Endothelial cell of umbilical vein (primary cell): Measurements from ENCODE around the gene NFKBIL1.

Experiments used
- CTCF ChIP-seq, 2 donors: IDR thresholded peaks; 1 replicate in 1 of 2; 2 replicates in 1 of 2; pipeline ENCODE4 v1.5.1; 2011; ENCODE audit warnings: low read length in 2 of 2, mild to moderate bottlenecking in 2 of 2, moderate library complexity in 2 of 2, control low read depth in 1 of 2, inconsistent platforms in 1 of 2, low read depth in 1 of 2; ENCODE audit not compliant: insufficient read depth in 1 of 2; ENCODE audit errors: extremely low read depth in 1 of 2
- EZH2 ChIP-seq: IDR thresholded peaks from 2 replicates; pipeline ENCODE4 v1.6.1; 2012; ENCODE audit warnings: borderline replicate concordance, low read depth, mild to moderate bottlenecking, moderate library complexity, low read length, inconsistent platforms; ENCODE audit not compliant: severe bottlenecking
- FOS ChIP-seq: IDR thresholded peaks from 2 replicates; pipeline ENCODE4 v1.6.1; 2011; ENCODE audit warnings: mild to moderate bottlenecking, low read length, moderate library complexity, borderline replicate concordance; ENCODE audit not compliant: insufficient read depth
- GATA2 ChIP-seq: IDR thresholded peaks from 2 replicates; pipeline ENCODE4 v1.7.0; 2011; ENCODE audit warnings: low read depth, mild to moderate bottlenecking, moderate library complexity, mixed read lengths, low read length; ENCODE audit not compliant: insufficient read length, insufficient read depth
- JUN ChIP-seq: IDR thresholded peaks from 2 replicates; pipeline ENCODE4 v1.6.1; 2011; ENCODE audit warnings: borderline replicate concordance, low read depth; ENCODE audit not compliant: insufficient read length, insufficient read depth
- MAX ChIP-seq: IDR thresholded peaks from 2 replicates; pipeline ENCODE4 v1.6.1; 2011; ENCODE audit not compliant: insufficient read depth, insufficient read length
- MYC ChIP-seq: IDR thresholded peaks from one replicate; pipeline ENCODE4 v1.6.1; 2011; ENCODE audit warnings: mild to moderate bottlenecking, low read depth, low read length
- POLR2A ChIP-seq: IDR thresholded peaks from 2 replicates; pipeline ENCODE4 v1.6.1; 2012; ENCODE audit warnings: low read depth, mild to moderate bottlenecking, control low read depth, low read length
- POLR2AphosphoS5 ChIP-seq: IDR thresholded peaks from 2 replicates; pipeline ENCODE4 v1.6.1; 2012; ENCODE audit warnings: low read depth, mild to moderate bottlenecking, control low read depth, low read length, moderate library complexity; ENCODE audit not compliant: insufficient read depth

GRCh38 chr6:31575335-31575901, 28.0 kb downstream of the NFKBIL1 start, which contains the start of gene TNF:
- TF ChIP-seq CTCF (IDR thresholded peaks at IDR 0.05; ENCODE audit: extremely low read depth in 1 of 2, insufficient read depth in 1 of 2, low read depth in 1 of 2, low read length in 2 of 2): no peak
- no peak for TF ChIP-seq POLR2AphosphoS5
- TF ChIP-seq POLR2A: no peak
- no peak for TF ChIP-seq EZH2
- TF ChIP-seq GATA2: no peak
- no peak for TF ChIP-seq MAX
- TF ChIP-seq FOS: no peak
- TF ChIP-seq MYC: no peak
- TF ChIP-seq JUN: no peak
